ENCODE measurements around the gene CDS2. TPM values are rescaled to one million over a fixed set of nuclear protein-coding genes. Genes with fewer than 3 reads are reported as not detected.

Gene CDS2
- total RNA-seq, 1 experiment from 2014 or later, result 37.5 TPM

- H3K36me3 ChIP-seq (ENCODE audit: control insufficient read depth in 1 of 2, insufficient read depth in 2 of 2, low read length in 2 of 2), result no peaks in the 10 kb centered on the region
- H3K9me3 ChIP-seq (ENCODE audit: control insufficient read depth in 1 of 2, insufficient read depth in 1 of 2, low read depth in 1 of 2, low read length in 2 of 2), result no peaks in the 10 kb centered on the region
- TF ChIP-seq, protein P1, sequence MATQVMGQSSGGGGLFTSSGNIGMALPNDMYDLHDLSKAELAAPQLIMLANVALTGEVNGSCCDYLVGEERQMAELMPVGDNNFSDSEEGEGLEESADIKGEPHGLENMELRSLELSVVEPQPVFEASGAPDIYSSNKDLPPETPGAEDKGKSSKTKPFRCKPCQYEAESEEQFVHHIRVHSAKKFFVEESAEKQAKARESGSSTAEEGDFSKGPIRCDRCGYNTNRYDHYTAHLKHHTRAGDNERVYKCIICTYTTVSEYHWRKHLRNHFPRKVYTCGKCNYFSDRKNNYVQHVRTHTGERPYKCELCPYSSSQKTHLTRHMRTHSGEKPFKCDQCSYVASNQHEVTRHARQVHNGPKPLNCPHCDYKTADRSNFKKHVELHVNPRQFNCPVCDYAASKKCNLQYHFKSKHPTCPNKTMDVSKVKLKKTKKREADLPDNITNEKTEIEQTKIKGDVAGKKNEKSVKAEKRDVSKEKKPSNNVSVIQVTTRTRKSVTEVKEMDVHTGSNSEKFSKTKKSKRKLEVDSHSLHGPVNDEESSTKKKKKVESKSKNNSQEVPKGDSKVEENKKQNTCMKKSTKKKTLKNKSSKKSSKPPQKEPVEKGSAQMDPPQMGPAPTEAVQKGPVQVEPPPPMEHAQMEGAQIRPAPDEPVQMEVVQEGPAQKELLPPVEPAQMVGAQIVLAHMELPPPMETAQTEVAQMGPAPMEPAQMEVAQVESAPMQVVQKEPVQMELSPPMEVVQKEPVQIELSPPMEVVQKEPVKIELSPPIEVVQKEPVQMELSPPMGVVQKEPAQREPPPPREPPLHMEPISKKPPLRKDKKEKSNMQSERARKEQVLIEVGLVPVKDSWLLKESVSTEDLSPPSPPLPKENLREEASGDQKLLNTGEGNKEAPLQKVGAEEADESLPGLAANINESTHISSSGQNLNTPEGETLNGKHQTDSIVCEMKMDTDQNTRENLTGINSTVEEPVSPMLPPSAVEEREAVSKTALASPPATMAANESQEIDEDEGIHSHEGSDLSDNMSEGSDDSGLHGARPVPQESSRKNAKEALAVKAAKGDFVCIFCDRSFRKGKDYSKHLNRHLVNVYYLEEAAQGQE (IDR thresholded peaks at IDR 0.05; ENCODE audit: low read depth), result no peak
- TF ChIP-seq YY1 (IDR thresholded peaks at IDR 0.05; ENCODE audit: extremely low read depth, insufficient replicate concordance, low read depth, low read length) (no peak), SIN3A (IDR thresholded peaks at IDR 0.05; ENCODE audit: low read depth) (no peak), POLR2AphosphoS5 (IDR thresholded peaks at IDR 0.05; ENCODE audit: low read depth, low read length) (no peak), SRF (IDR thresholded peaks at IDR 0.05; ENCODE audit: low read depth) (no peak), TCF7L2 (IDR thresholded peaks at IDR 0.05; ENCODE audit: borderline replicate concordance, extremely low read depth, insufficient read depth, insufficient read length) (no peak), JUND (IDR thresholded peaks at IDR 0.05) (no peak), POLR2A (IDR thresholded peaks at IDR 0.05; ENCODE audit: borderline replicate concordance, extremely low read depth, insufficient read depth, insufficient read length) (no peak), EGR1 (IDR thresholded peaks at IDR 0.05; ENCODE audit: low read depth) (no peak), CEBPB (IDR thresholded peaks at IDR 0.05; ENCODE audit: low read depth) (no peak), SP1 (IDR thresholded peaks at IDR 0.05; ENCODE audit: low read depth) (no peak)
- DNase-seq (ENCODE audit: low read depth, low spot score) (no peak), ATAC-seq (no peak)
- no peak overlapping the region for H3K27ac ChIP-seq (ENCODE audit: low read depth, low read length)
- RAD21 ChIA-PET (ENCODE audit: low non-redundant PET in 1 of 2, low total read pairs in 2 of 2, uncharacterized antibody in 2 of 2, unreplicated experiment in 2 of 2), result no interaction called here
- peaks cover 7 to 15% of the 10 kb centered on the region in 2 experiments; a peak in 3 of 4 replicates for H3K4me1 ChIP-seq (ENCODE audit: control insufficient read depth in 1 of 2, insufficient read depth in 2 of 2, low read length in 2 of 2)
- intact Hi-C loops (cut with micrococcal nuclease), result no loop called here
- POLR2A ChIA-PET, result no interaction called here
- no peak overlapping the region for H2AFZ ChIP-seq (ENCODE audit: low read depth, low read length, poor library complexity, severe bottlenecking)
- H3K4me2 ChIP-seq (ENCODE audit: low read length), result no peak overlapping the region
- H3K4me3 ChIP-seq (replicated peaks in 1 of 2; ENCODE audit: low read depth in 1 of 2, low read length in 2 of 2), result no peak overlapping the region
- CTCF ChIA-PET, result interaction anchor here (1.9 kb wide), 1 partner anchor 63 kb away, joined by 6 read pairs; no protein-coding TSS in a partner anchor
- no peaks in the 10 kb centered on the region for H3K27me3 ChIP-seq (ENCODE audit: insufficient read depth, low read length)
- no peaks in the 10 kb centered on the region for H4K20me1 ChIP-seq (ENCODE audit: insufficient read depth)
- no TSS peak for BruUV-seq (replicated peaks)
- H3K9me2 ChIP-seq (ENCODE audit: insufficient read depth), result no peaks in the 10 kb centered on the region
- no peak overlapping the region for H3K9ac ChIP-seq (ENCODE audit: low read length)
- peaks cover 46% of the 10 kb centered on the region for H3K79me2 ChIP-seq (ENCODE audit: insufficient read depth, low read length)
Observed at GRCh38 chr20:5128886-5129285, 2.1 kb downstream of the CDS2 start.
